Central memory CD8-positive, alpha-beta T cell (primary cell): ENCODE data around the gene XRCC4.
"Not testable (repeated sequence)": the region's sequence is repeated elsewhere in the genome, so short reads cannot be mapped to it uniquely, and the experiment has no call there.

ENCODE experiments used
- ATAC-seq: fragments of 150-1000 bp; cut with Tn5 transposase; replicated peaks from 2 replicates; pipeline ENCODE4 v1.10.0; 2022; ENCODE audit warnings: mild to moderate bottlenecking, moderate FRiP score, moderate number of reproducible peaks; ENCODE audit not compliant: poor library complexity, severe bottlenecking; ENCODE audit errors: extremely low read depth
- DNase-seq, 2 donors: peaks; one replicate each; pipeline ENCODE4 v3.0.0; 2021; ENCODE audit warnings: low spot score in 2 of 2
- H3K27ac Mint-ChIP-seq: one replicate; pipeline ENCODE4 v1.8.0; 2022; ENCODE audit warnings: low read depth, mild to moderate bottlenecking, moderate library complexity, mixed read lengths
- H3K27me3 Mint-ChIP-seq: one replicate; pipeline ENCODE4 v1.8.0; 2022; ENCODE audit warnings: mixed read lengths
- H3K36me3 Mint-ChIP-seq: one replicate; pipeline ENCODE4 v1.8.0; 2022; ENCODE audit warnings: mild to moderate bottlenecking, moderate library complexity, mixed read lengths; ENCODE audit not compliant: insufficient read depth
- H3K4me1 Mint-ChIP-seq: one replicate; pipeline ENCODE4 v1.8.0; 2022; ENCODE audit warnings: mixed read lengths
- H3K4me3 Mint-ChIP-seq: one replicate; pipeline ENCODE4 v1.8.0; 2022; ENCODE audit warnings: mild to moderate bottlenecking, moderate library complexity, mixed read lengths
- H3K9me3 Mint-ChIP-seq: one replicate; pipeline ENCODE4 v1.8.0; 2022; ENCODE audit warnings: mixed read lengths

Gene XRCC4

DNA sequence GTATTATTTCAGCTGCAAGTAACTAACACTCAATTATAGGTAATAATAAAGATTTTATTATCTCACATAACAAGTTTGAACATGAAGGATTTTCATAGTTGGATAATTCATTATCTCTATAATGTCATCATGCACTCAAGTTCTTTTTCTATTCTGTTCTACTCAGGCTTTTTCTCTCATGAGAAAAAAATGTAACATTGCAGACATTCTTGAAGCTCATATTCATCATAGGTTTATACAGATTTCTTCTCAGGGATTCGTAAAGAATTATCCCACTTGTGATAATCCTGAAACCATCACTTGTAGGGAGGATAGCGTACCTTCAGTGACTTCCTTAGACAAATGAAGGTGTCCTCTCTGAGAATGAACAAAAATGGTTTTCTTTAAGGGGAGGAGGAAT is 150.3 kb downstream of the XRCC4 start:
- H3K36me3 Mint-ChIP-seq: no peaks in the 10 kb centered on the region
- H3K9me3 Mint-ChIP-seq: no peaks in the 10 kb centered on the region
- ATAC-seq (no peak), DNase-seq (no peak)
- H3K4me3 Mint-ChIP-seq: no peak overlapping the region
- H3K4me1 Mint-ChIP-seq: no peaks in the 10 kb centered on the region
- H3K27ac Mint-ChIP-seq: no peak overlapping the region
- no peaks in the 10 kb centered on the region for H3K27me3 Mint-ChIP-seq

DNA sequence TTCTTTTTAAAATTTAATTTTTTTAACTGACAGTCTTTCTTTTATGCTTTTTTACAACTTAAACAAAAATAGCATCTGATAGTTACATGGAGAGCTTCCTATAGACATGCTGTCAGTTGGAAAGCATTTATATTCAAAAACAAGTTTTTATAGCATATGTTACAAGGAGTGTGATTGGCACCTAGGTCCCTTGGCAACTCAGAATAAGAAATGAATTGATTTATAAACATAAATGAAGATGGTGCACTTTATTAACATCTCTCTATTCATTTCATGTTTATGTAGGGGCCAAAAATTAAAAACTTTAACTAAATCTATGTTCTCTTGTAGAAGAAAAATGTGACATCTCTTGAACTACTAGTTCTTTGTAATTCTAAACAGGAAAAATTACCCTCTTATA is 153.2 kb downstream of the XRCC4 start:
- Mint-ChIP-seq H3K4me1 (no peaks in the 10 kb centered on the region), H3K27me3 (no peaks in the 10 kb centered on the region), H3K27ac (no peak overlapping the region), H3K4me3 (no peak overlapping the region), H3K9me3 (no peaks in the 10 kb centered on the region), H3K36me3 (no peaks in the 10 kb centered on the region)
- DNase-seq (no peak), ATAC-seq (no peak)

DNA sequence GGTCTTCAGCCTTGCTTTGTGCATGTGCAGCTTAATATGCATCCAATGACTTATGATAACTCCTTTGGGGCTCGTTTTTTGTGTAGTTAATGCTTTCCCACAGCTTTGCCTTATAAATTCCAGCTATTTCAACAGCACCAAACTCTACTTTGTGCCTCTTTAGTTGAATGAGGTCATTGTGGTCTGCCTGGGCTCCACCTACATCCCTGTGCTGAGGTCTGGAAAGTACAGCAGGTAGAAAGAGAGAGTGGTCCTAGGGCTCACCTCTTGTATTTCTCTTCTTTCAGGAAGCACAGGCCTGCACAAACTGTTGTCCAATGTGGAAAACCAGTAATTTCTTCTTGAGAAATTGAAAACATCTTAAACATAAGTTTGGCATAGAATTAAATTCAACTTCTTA is 167.2 kb downstream of the XRCC4 start:
- H3K9me3 Mint-ChIP-seq: no peaks in the 10 kb centered on the region

DNA sequence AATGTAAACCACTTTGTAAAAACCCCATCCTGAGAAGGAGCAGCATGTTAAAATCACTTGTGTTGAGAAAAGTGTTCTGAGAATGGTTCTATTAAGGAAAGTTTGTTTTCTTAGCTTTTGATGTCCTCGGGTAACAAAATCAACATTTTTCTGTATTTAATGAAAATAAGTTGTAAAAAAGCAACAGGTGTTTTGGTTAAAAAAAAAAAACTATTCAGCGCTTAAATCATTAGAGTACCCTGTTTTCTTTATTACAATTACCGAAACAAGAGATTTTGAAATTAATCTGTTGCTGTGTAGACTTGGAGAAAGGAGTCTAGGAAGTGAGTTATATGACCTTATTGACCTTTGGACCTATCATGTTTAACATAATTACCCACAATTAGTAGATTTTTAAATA is 167.7 kb downstream of the XRCC4 start:
- Mint-ChIP-seq H3K27me3 (no peaks in the 10 kb centered on the region), H3K4me3 (no peak overlapping the region), H3K36me3 (no peaks in the 10 kb centered on the region), H3K27ac (no peak overlapping the region), H3K9me3 (no peaks in the 10 kb centered on the region), H3K4me1 (no peaks in the 10 kb centered on the region)
- ATAC-seq (no peak), DNase-seq (no peak)

More for the DNA sequence above, 167.2 kb downstream of the XRCC4 start:
- Mint-ChIP-seq H3K4me1 (no peaks in the 10 kb centered on the region), H3K27me3 (no peaks in the 10 kb centered on the region), H3K27ac (no peak overlapping the region), H3K36me3 (no peaks in the 10 kb centered on the region), H3K4me3 (no peak overlapping the region)
- no peak for DNase-seq
- ATAC-seq: no peak

DNA sequence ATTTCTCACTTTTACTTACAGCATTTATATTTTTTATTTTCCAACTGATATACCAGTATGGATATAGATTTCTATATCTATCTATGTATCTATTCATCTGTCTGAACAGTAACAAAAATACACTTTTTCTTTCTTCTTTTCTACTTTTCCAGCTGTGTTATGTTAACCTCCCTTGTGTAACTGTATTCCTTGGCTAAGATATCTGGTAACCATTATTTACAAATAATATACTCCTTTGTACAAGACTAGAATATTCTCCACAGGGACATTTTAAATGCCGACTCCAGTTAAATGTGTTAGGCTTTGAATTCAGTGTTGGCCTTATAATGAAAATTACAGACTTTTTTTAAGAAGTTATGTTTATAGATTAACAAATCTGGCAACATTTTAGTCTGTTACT is 168.7 kb downstream of the XRCC4 start:
- Mint-ChIP-seq H3K27ac (no peak overlapping the region), H3K36me3 (no peaks in the 10 kb centered on the region), H3K4me3 (no peak overlapping the region), H3K4me1 (no peaks in the 10 kb centered on the region), H3K9me3 (no peaks in the 10 kb centered on the region), H3K27me3 (no peaks in the 10 kb centered on the region)
- DNase-seq: no peak
- ATAC-seq: no peak

DNA sequence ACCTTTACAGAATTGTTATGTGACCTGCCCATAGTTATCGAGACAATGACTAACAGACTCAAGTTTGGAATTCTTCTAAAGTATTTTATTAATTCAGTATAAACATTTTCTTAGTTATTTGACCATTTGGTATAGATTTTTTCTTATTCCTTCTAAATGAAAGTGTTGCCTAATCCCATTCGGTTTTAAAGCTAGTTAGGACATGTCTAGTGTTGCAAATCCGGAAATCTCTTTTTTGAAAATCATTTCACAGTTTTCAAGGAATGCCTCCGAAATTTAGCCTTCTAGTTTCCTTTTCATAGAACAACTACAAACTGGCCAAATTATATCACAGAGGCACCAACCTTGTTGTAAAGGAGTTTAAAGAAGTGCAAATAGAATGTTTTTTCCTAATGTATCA is 171.8 kb downstream of the XRCC4 start:
- Mint-ChIP-seq H3K4me3 (no peak overlapping the region), H3K27me3 (no peaks in the 10 kb centered on the region), H3K9me3 (no peaks in the 10 kb centered on the region), H3K36me3 (no peaks in the 10 kb centered on the region), H3K4me1 (no peaks in the 10 kb centered on the region), H3K27ac (no peak overlapping the region)
- DNase-seq (no peak), ATAC-seq (no peak)

DNA sequence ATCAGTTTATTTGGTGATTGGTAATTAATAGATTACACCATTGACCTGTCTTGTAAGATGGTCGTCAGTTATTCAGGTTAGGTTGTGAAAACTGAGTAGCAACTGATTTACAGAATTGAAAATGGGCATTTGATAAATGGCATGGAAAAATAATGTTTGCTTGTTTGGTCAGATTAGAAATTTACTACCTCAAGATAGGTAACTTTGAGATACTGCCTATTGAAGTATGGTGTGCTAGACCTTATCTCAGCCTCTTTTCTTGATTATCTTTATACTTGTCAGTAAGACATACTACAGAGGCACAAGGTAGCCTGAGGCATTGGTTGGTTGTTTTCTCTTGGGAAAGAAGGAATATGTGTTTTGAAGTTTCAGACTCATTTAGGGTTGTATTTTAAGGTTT is 174.5 kb downstream of the XRCC4 start:
- ATAC-seq: no peak
- Mint-ChIP-seq H3K27ac (no peak overlapping the region), H3K9me3 (no peaks in the 10 kb centered on the region), H3K27me3 (no peaks in the 10 kb centered on the region), H3K36me3 (no peaks in the 10 kb centered on the region), H3K4me1 (no peaks in the 10 kb centered on the region), H3K4me3 (no peak overlapping the region)
- DNase-seq: no peak

DNA sequence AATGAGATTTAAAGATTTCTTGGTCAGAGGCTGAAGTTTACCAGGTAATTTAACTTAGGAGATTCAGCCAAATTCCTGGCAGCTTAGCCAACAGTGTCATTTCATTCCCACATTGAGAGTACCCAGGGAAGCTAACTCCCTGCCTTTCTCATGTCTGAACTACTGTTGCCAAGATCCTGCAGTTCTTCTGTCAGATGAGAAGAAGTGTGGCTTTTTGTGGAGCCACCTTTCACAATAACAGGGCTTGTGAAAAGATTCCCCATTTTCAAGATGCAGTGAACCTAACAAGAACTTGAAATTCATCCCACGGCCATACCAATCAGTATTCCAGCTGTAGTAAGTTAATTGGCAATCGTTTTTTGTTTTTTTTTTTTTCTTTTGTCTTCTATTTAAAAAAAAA is 176.4 kb downstream of the XRCC4 start:
- H3K36me3 Mint-ChIP-seq: no peaks in the 10 kb centered on the region
- no peaks in the 10 kb centered on the region for H3K9me3 Mint-ChIP-seq
- ATAC-seq (no peak), DNase-seq (no peak)
- no peaks in the 10 kb centered on the region for H3K4me1 Mint-ChIP-seq
- no peak overlapping the region for H3K27ac Mint-ChIP-seq
- H3K4me3 Mint-ChIP-seq: no peak overlapping the region
- H3K27me3 Mint-ChIP-seq: no peaks in the 10 kb centered on the region

DNA sequence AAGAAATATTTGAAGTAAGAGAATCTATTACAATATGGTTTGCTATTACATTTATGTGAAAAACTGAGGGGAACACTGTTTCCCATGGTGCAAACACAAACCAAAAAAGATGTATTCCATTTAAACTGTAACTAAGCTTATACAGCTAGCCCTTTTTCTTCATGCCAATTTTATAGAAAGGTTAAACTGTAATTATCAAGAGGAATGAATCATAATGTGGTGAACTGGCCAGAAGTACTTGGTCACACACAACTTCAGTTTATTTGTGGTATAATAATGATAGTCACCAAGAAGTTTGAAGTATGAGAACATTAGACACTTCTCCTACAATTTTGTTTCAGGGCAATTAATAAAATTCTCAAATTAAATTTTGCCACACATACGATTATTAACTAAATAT is 177.9 kb downstream of the XRCC4 start:
- no peak overlapping the region for H3K4me3 Mint-ChIP-seq

DNA sequence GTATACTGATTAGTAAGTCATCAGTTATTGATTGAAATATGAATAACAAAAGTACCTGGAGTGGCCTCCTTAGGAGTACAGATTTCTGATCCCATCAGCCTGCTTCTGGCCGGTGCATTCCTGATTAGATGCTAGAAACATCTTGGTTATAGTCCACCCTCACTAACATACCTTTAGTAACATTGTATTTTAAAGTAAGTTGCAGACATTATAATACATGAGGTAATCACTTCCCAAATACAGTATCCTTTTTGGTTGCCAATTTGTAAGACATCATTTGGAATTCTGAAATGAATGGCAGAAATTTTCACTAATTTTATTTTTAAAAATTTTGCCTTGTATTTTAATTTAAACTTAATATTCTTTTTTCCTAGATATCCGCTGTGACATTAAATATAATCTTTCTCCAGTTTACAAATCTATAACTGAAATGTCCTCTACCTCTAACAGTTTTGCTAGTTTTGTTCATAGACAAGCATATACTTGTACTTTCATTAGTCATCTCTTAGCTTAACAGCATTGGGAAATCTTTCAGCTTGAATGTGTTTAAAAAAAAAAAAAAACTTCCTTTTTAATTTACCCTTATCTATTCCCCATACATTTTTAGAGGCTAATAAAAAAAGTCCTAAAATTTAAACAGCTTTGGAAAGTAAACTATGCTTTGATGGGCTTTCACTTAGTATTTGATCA is 178.9 kb downstream of the XRCC4 start:
- no peaks in the 10 kb centered on the region for H3K27me3 Mint-ChIP-seq
- H3K9me3 Mint-ChIP-seq: no peaks in the 10 kb centered on the region
- no peaks in the 10 kb centered on the region for H3K36me3 Mint-ChIP-seq
- no peaks in the 10 kb centered on the region for H3K4me1 Mint-ChIP-seq
- no peak for ATAC-seq
- H3K27ac Mint-ChIP-seq: no peak overlapping the region
- no peak overlapping the region for H3K4me3 Mint-ChIP-seq
- no peak for DNase-seq

More for the DNA sequence above, 177.9 kb downstream of the XRCC4 start:
- Mint-ChIP-seq H3K27ac (no peak overlapping the region), H3K9me3 (no peaks in the 10 kb centered on the region), H3K4me1 (no peaks in the 10 kb centered on the region), H3K27me3 (no peaks in the 10 kb centered on the region), H3K36me3 (no peaks in the 10 kb centered on the region)
- DNase-seq: no peak
- ATAC-seq: no peak

DNA sequence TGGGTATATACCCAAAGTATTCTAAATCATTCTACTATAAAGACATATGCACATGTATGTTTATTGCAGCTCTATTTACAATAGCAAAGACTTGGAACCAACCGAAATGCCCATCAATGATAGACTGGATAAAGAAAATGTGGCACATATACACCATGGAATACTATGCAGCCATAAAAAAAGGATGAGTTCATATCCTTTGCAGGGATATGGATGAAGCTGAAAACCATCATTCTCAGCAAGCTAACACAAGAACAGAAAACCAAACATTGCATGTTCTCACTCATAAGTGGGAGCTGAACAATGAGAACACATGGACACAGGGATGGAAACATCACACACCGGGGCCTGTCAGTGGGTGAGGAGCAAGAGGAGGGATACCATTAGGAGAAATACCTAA is 180.3 kb downstream of the XRCC4 start:
- H3K36me3 Mint-ChIP-seq, H3K27me3 Mint-ChIP-seq: not testable (repeated sequence)

DNA sequence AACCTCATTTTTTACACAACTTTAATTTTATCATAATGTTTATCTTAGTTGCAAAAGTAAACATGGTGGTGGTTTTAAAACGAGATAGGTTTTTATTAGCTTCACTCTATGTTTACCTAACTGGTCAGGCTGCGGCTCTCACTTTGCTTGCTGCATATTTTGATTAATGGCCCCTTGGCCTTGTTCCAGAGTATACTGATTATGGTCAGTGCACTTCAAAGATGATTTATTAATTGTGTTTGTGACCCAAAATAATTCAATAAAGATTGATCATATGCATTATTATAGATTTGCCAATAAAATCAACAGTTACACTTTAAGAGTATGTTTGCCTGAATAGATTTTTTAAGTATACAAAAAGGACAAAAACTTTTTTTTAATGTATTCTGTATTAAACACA is 188.0 kb downstream of the XRCC4 start:
- no peaks in the 10 kb centered on the region for H3K27me3 Mint-ChIP-seq
- H3K27ac Mint-ChIP-seq: no peak overlapping the region
- no peaks in the 10 kb centered on the region for H3K4me1 Mint-ChIP-seq
- ATAC-seq (no peak), DNase-seq (no peak)
- H3K4me3 Mint-ChIP-seq: no peak overlapping the region
- H3K36me3 Mint-ChIP-seq: no peaks in the 10 kb centered on the region
- H3K9me3 Mint-ChIP-seq: no peaks in the 10 kb centered on the region

More for the DNA sequence above, 180.3 kb downstream of the XRCC4 start:
- not testable (repeated sequence) for H3K27ac Mint-ChIP-seq, H3K4me1 Mint-ChIP-seq, DNase-seq, H3K9me3 Mint-ChIP-seq, H3K4me3 Mint-ChIP-seq, ATAC-seq

DNA sequence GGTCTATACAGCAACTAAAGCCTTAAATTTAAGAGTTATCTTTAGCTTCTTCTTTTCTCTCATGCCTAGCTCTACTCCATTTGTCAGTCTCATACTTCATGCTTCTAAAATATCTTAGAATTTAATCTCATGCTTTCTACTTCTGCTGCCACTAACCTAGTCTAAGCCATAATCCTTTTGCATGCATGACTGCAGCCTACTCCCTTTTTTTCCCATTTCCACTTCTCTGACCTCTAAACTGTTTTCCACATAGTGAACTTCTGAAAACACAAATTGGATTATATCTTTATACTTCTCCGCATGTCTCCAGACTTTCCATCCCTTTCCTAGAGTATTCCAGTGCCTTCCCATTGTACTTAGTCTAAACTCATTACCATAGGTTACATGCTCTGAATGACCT is 193.0 kb downstream of the XRCC4 start:
- H3K9me3 Mint-ChIP-seq: peaks cover 6% of the 10 kb centered on the region
- H3K4me1 Mint-ChIP-seq: no peaks in the 10 kb centered on the region
- no peaks in the 10 kb centered on the region for H3K36me3 Mint-ChIP-seq
- H3K27ac Mint-ChIP-seq: no peak overlapping the region
- no peak overlapping the region for H3K4me3 Mint-ChIP-seq
- H3K27me3 Mint-ChIP-seq: no peaks in the 10 kb centered on the region
- ATAC-seq: no peak
- no peak for DNase-seq

DNA sequence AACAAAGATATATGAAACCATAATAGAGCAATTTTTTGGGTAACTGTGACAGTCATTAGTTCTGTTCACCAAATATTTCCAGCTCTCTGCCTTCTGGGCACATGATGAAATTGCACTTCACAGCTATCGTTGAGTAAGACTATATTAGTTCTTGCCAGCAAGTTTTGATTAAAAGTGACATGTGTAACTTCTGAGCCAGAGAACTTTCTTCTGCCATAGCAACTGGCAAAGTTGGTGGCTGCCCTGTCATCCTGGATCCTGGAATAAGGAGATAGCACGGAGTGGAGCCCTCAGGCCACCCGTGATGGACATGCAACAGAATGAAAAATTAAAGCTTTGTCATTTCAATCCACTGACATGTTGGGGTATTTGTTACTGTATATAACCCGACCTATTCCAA is 199.8 kb downstream of the XRCC4 start:
- Mint-ChIP-seq H3K9me3 (peaks cover 6% of the 10 kb centered on the region), H3K27me3 (no peaks in the 10 kb centered on the region), H3K27ac (no peak overlapping the region), H3K36me3 (peaks cover 1% of the 10 kb centered on the region), H3K4me1 (no peaks in the 10 kb centered on the region), H3K4me3 (no peak overlapping the region)
- no peak for ATAC-seq
- no peak for DNase-seq
